Measurements from ENCODE around the gene ARSI.

Gene ARSI

GRCh38 chr5:150307617-150308426 lies 5.1 kb upstream of the ARSI start:
- Histone ChIP-seq H3K27me3 (ENCODE audit: insufficient read depth, poor library complexity, severe bottlenecking) (peaks cover 22% of the 10 kb centered on the region), H3K4me3 (replicated peaks; ENCODE audit: insufficient read depth, low read length) (no peak overlapping the region), H3K27ac (replicated peaks) (no peak overlapping the region)
- TF ChIP-seq GABPA (IDR thresholded peaks at IDR 0.05; ENCODE audit: low read depth) (no peak), SPI1 (IDR thresholded peaks at IDR 0.05; ENCODE audit: borderline replicate concordance, low read depth) (no peak), POLR2AphosphoS5 (IDR thresholded peaks at IDR 0.05; ENCODE audit: low read depth) (no peak), CTCF (IDR thresholded peaks at IDR 0.05; ENCODE audit: insufficient read depth, low read length) (no peak), REST (IDR thresholded peaks at IDR 0.05; ENCODE audit: insufficient replicate concordance, low read depth) (no peak)
- no peak for DNase-seq (ENCODE audit: low read depth in 1 of 2, low spot score in 1 of 2)

- Histone ChIP-seq H3K27me3 (ENCODE audit: insufficient read depth, poor library complexity, severe bottlenecking) (peaks cover 29% of the 10 kb centered on the region), H3K4me3 (replicated peaks; ENCODE audit: insufficient read depth, low read length) (no peak overlapping the region), H3K27ac (replicated peaks) (no peak overlapping the region)
- TF ChIP-seq SPI1 (IDR thresholded peaks at IDR 0.05; ENCODE audit: borderline replicate concordance, low read depth) (no peak), CTCF (IDR thresholded peaks at IDR 0.05; ENCODE audit: insufficient read depth, low read length) (no peak), POLR2AphosphoS5 (IDR thresholded peaks at IDR 0.05; ENCODE audit: low read depth) (no peak)
- DNase-seq (ENCODE audit: low read depth in 1 of 2, low spot score in 1 of 2), result no peak
Measured at GRCh38 chr5:150306775-150307174, 4.1 kb upstream of the ARSI start.

GRCh38 chr5:150305557-150305956 lies 2.9 kb upstream of the ARSI start:
- H3K27me3 ChIP-seq (ENCODE audit: insufficient read depth, poor library complexity, severe bottlenecking), result peaks cover 36% of the 10 kb centered on the region
- no peak overlapping the region for H3K27ac ChIP-seq (replicated peaks)
- DNase-seq (ENCODE audit: low read depth in 1 of 2, low spot score in 1 of 2), result no peak
- H3K4me3 ChIP-seq (replicated peaks; ENCODE audit: insufficient read depth, low read length), result no peak overlapping the region
- no peak for TF ChIP-seq CTCF (IDR thresholded peaks at IDR 0.05; ENCODE audit: insufficient read depth, low read length)
- TF ChIP-seq POLR2AphosphoS5 (IDR thresholded peaks at IDR 0.05; ENCODE audit: low read depth), result no peak
- no peak for TF ChIP-seq GABPA (IDR thresholded peaks at IDR 0.05; ENCODE audit: low read depth)
- TF ChIP-seq REST (IDR thresholded peaks at IDR 0.05; ENCODE audit: insufficient replicate concordance, low read depth), result no peak
- TF ChIP-seq SPI1 (IDR thresholded peaks at IDR 0.05; ENCODE audit: borderline replicate concordance, low read depth), result no peak
